Breast epithelium (tissue), 3 donors: ENCODE results near the gene LRRC70. TPM values are rescaled to one million over a fixed set of nuclear protein-coding genes. Genes with fewer than 3 reads are reported as not detected.

Source experiments
- total RNA-seq, 3 donors: library from RNA; depleted of rRNA; stranded (reverse); fragments of >200 nt; gene quantifications; one replicate each; pipeline ENCODE4 v1.1.0, GENCODE V29; 2016

Gene LRRC70
- total RNA-seq, 3 donors from 2014 or later = 6.4 to 9.5 (median 8.6) TPM

Other genes starting within 250 kb of the LRRC70 start
- gene DIMT1, start 174.9 kb upstream of the LRRC70 start, total RNA-seq = 10 to 100 TPM; 34.5 to 38.3 (median 38.1) TPM
- gene IPO11, start 166.1 kb upstream of the LRRC70 start, total RNA-seq = 10 to 100 TPM; 31.5 to 34.7 (median 33.1) TPM